ENCODE data around the gene ACKR4. TPM values are rescaled to one million over a fixed set of nuclear protein-coding genes. Genes with fewer than 3 reads are reported as not detected.

The ACKR4 gene
- total RNA-seq, 6 experiments from 2014 or later = 0.15 to 0.30 (median 0.19) TPM; not detected in 1

GRCh38 chr3:132592216-132592615 lies 4.9 kb upstream of the ACKR4 start:
- ATAC-seq = no peak
- Histone ChIP-seq H3K27ac (no peak overlapping the region), H3K4me3 (no peak overlapping the region), H3K36me3 (peaks cover 0 to 9% (median 3%) of the 10 kb centered on the region in 4 donors), H3K9me3 (no peaks in the 10 kb centered on the region), H3K27me3 (no peaks in the 10 kb centered on the region), H3K4me1 (no peaks in the 10 kb centered on the region)
- DNase-seq = no peak
- TF ChIP-seq CTCF (IDR thresholded peaks at IDR 0.05) = no peak
- TF ChIP-seq POLR2A (IDR thresholded peaks at IDR 0.05) = no peak
- intact Hi-C loops (cut with DNase I) = no loop called here

GRCh38 chr3:132593241-132593946 lies 3.7 kb upstream of the ACKR4 start:
- intact Hi-C loops (cut with DNase I) = no loop called here
- no peak for TF ChIP-seq CTCF (IDR thresholded peaks at IDR 0.05)
- TF ChIP-seq POLR2A (IDR thresholded peaks at IDR 0.05) = no peak
- Histone ChIP-seq H3K36me3 (peaks cover 0 to 9% (median 3%) of the 10 kb centered on the region in 4 donors), H3K4me1 (peaks cover 0 to 9% (median 3%) of the 10 kb centered on the region in 4 donors), H3K27ac (no peak overlapping the region), H3K9me3 (no peaks in the 10 kb centered on the region), H3K4me3 (no peak overlapping the region), H3K27me3 (no peaks in the 10 kb centered on the region)
- 35% methylated on average over 1 of the region's 1 CpG for WGBS (ENCODE audit: insufficient coverage, low coverage, low lambda C conversion rate, missing lambda C conversion rate)
- ATAC-seq (no peak), DNase-seq (no peak)

- no peaks in the 10 kb centered on the region for H3K27me3 ChIP-seq
- WGBS (ENCODE audit: insufficient coverage, low coverage, low lambda C conversion rate, missing lambda C conversion rate) = 65% methylated on average over 3 of the region's 3 CpGs
- H3K4me1 ChIP-seq = peaks cover 0 to 12% (median 3%) of the 10 kb centered on the region in 4 donors
- intact Hi-C loops (cut with DNase I) = no loop called here
- H3K27ac ChIP-seq = no peak overlapping the region
- H3K4me3 ChIP-seq = no peak overlapping the region
- no peak for TF ChIP-seq POLR2A (IDR thresholded peaks at IDR 0.05)
- TF ChIP-seq CTCF (IDR thresholded peaks at IDR 0.05) = no peak
- H3K36me3 ChIP-seq = peaks cover 0 to 9% (median 3%) of the 10 kb centered on the region in 4 donors
- DNase-seq = no peak
- peak in 1 of 4 donors; percentile 41 for ATAC-seq
- no peaks in the 10 kb centered on the region for H3K9me3 ChIP-seq
Measured at GRCh38 chr3:132593947-132594323, 3.1 kb upstream of the ACKR4 start.

GRCh38 chr3:132594498-132594897 lies 2.6 kb upstream of the ACKR4 start:
- H3K4me1 ChIP-seq = peaks cover 0 to 12% (median 3%) of the 10 kb centered on the region in 4 donors
- H3K27me3 ChIP-seq = no peaks in the 10 kb centered on the region
- intact Hi-C loops (cut with DNase I) = no loop called here
- peaks cover 0 to 9% (median 6%) of the 10 kb centered on the region in 4 donors for H3K36me3 ChIP-seq
- TF ChIP-seq POLR2A (IDR thresholded peaks at IDR 0.05) (no peak), CTCF (IDR thresholded peaks at IDR 0.05) (no peak)
- H3K4me3 ChIP-seq = no peak overlapping the region
- H3K9me3 ChIP-seq = no peaks in the 10 kb centered on the region
- ATAC-seq (no peak), DNase-seq (no peak)
- no peak overlapping the region for H3K27ac ChIP-seq

DNA sequence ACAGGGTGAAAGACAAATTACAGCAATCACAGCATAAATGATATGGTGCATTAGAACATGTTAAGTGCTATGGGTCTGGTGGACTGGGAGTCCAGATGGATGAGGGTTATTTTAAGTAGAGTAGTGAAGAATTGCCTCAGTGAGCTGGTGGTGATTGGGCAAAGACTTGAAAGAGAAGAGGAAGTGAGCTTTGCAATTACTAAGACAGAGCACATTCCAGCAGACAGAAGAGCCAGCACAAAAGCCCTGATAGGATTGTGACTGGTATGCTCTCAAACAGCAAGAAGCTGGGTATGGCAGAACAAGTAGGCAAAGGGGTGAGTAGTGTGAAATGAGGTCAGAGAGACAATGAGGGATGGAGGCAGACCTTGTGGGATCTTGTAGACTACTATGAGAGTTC lies 2.1 kb upstream of the ACKR4 start:
- DNase-seq (no peak), ATAC-seq (peak in 3 of 4 donors; percentile 16 to 42 (median 23))
- Histone ChIP-seq H3K27ac (no peak overlapping the region), H3K27me3 (no peaks in the 10 kb centered on the region), H3K9me3 (no peaks in the 10 kb centered on the region), H3K4me1 (peaks cover 0 to 12% (median 3%) of the 10 kb centered on the region in 4 donors), H3K36me3 (peaks cover 0 to 9% (median 4%) of the 10 kb centered on the region in 4 donors), H3K4me3 (no peak overlapping the region)
- TF ChIP-seq CTCF (IDR thresholded peaks at IDR 0.05) = no peak
- no peak for TF ChIP-seq POLR2A (IDR thresholded peaks at IDR 0.05)
- intact Hi-C loops (cut with DNase I) = no loop called here

Data from right lobe of liver (tissue), 6 donors.